Stimulated activated CD4-positive, alpha-beta T cell treated with anti-CD3 and anti-CD28 coated beads, TNF-alpha, amount 100 ng/mL, for 48 hours (primary cell): Measurements from ENCODE around the gene LPP.

Experiments
- DNase-seq, 3 donors: peaks; one replicate each; pipeline ENCODE4 v3.0.0-alpha.2; 2020; ENCODE audit warnings: low read depth in 3 of 3

LPP gene

GRCh38 chr3:188744166-188744565 is 590.2 kb downstream of the LPP start:
- no peak for DNase-seq

GRCh38 chr3:188745031-188745430 is 591.1 kb downstream of the LPP start:
- no peak for DNase-seq

- DNase-seq: no peak
These were observed 592.4 kb downstream of the LPP start for GRCh38 chr3:188746291-188746783.

GRCh38 chr3:188747489-188747888 is 593.5 kb downstream of the LPP start:
- DNase-seq: no peak

DNA sequence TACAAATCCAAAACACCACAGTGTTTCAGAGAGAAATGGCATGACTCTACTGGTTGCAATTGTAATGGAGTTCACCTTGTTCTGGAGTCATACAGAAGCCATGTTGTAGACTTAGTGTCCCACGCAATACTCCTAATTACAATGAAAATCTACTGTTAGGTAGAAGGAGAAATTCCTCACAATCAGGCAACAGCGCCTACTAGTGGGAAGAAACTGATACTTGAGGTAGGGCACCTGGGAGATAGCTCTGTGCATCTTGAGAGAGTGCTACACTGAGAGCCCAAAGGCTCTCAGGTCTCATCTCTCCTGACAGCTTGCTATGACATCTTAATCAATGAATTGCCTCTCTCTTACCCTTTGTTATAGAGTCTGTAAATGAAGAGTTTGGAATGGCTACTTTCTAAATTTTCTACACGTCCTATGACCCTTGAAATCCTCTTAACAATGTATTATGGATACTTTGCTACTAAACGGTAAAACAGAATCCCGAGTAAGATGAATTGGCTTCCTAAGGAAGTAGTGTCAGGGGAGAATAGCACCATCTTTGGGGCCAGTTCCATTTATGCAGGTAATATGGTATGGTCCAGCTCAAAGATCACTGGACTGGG is 595.2 kb downstream of the LPP start:
- DNase-seq: peak in 2 of 3 donors; percentile 12 to 41

DNA sequence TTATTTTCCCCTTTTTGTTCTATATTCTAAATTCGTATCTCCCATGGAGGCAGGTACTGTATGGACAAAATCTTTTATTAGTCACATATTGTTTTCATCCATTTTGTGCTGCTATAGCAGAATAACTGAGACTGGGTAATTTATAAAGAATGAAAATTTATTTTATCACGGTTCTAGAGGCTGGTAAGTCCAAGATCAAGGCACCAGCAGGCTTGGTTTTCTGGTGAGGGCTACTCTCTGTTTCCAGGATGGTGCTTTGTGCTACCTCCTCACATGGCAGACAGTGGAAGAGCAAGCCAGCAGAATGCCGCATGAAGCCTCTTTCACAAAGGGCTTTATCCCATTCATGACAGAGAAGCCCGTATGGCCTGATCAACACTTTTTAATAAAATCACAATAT is 595.9 kb downstream of the LPP start:
- DNase-seq: no peak

GRCh38 chr3:188750617-188751016 is 596.7 kb downstream of the LPP start:
- DNase-seq: no peak

DNA sequence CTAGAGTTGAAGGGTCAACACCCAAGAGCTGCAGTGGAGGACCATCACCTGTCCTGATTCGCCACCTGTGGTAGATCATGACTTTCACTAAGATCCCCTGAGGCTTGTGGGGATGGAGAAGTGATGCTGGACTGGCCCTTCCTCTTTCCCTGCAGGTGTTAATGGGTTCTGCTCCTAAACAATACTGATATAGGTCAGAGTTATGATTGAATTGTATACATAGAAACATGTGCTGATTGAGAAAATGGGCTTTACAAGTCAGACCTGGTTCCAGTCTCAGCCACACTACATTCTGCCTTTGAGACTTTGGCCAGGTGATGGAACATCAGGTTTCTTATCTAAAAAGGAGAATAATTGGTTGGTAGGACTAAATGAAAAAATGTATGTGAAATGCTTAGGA is 598.9 kb downstream of the LPP start:
- no peak for DNase-seq

DNA sequence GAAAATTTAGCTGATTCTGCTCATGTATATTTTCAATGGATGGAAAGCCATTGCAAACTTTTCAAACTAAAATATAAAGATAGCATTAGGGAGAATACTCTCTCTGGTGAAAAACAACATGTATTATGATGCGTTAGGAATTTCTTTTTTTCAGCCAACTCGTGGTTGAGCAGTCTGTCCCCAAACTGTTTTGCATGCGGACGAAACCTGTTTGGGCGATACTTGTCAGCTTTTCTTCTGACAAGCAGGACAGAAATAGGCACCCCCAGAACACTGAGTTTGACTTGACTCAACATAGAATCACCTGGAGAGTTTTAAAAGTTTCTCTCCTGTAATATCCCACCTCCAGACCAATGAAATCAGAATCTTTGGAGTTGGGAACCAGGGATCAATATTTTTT is 600.3 kb downstream of the LPP start:
- DNase-seq: no peak

DNA sequence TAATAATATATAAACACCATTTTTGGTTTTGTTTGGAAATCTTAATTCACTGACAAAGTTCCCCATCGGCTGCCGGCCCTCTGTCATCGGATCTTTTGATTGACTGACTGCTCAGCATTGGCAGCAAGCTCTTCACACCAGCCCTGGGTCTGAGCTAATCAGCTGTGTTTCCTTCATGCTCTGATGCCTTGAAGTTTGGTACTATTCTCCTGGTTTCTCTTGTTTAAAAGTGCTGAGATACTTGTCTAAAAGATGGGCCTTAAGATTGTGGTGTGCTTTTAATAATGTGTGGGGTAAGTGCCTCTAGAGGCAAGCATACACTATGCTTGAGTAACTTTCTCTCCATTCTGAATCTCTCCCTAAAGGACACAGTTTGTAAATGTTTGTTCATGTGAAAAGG is 602.3 kb downstream of the LPP start:
- no peak for DNase-seq

- no peak for DNase-seq
These were observed 605.5 kb downstream of the LPP start for GRCh38 chr3:188759336-188760005.

DNA sequence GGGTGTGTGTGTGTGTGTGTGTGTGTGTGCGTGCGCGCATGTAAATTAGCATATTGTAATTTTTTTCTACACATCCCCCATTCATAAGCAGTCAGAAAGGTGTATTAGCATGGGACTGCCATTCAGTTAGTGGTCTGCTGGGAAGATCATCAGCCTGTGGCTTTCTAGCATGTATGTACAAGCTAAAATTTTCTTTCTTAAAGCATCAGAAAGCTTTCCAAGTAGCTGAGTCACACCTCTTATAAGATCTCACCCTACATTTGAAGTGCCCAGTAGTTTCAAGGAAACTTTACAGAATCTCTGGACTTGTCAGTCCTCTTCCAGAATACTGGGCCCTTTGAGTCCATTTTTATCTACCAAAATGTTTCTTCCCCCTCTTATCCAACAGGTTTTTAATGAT is 606.5 kb downstream of the LPP start:
- no peak for DNase-seq

DNA sequence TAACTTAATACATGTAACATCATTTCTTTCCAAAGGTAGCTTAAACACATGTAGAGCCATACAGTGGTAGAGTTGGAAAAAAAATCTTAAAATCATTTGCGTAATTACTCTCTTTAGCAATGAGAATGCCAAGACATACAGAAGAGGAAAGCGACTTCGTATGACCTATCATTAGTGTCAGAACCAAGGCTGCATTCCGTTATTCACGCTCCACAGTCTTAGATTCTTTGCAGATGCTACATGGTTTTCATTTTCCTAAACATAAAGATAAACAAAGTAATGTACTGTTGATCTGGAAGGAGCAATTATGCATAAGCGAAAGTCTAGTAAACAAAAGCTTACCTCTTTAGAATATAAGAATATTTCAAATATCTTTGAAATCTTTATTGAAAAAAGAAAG is 607.5 kb downstream of the LPP start:
- DNase-seq: no peak

DNA sequence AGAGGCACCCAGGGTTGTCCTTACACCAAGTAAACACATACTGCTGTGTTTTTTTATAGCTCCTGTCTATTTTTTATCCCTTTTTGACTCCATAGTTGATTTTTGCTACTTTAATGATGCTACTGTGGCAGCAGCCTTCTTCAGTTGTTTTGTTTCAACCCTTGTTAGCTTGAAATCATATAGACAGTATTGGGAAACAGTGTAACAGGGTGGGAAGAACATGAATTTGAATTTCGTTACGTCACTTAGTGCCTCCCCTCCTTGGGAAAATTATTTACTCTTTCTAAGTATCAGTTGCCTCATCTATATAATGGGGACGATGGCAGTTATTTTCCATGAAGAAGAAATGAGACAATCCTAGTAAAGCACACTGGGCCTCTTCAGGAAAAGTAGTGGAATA is 608.0 kb downstream of the LPP start:
- no peak for DNase-seq

GRCh38 chr3:188764609-188765008 is 610.7 kb downstream of the LPP start:
- no peak for DNase-seq

GRCh38 chr3:188769831-188770230 is 615.9 kb downstream of the LPP start:
- no peak for DNase-seq

DNA sequence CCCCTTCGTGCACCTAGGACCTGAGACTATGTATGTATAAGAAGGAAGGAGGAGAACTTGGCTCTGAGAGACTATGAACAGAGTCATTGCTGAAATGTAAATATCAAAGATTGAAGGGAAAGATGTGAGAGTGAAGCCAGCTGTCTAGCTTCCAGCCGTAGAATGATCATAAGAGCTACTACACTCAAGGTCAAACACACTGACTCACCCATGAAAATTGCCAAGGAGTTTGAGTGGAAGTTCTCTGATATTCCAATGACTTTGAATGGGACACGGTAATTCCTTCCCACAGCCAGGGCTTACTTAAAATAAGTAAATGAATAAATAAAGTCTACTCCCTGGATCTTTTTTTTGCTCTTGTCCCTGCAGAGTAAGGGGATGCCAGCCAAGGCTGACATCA is 618.9 kb downstream of the LPP start:
- no peak for DNase-seq

DNA sequence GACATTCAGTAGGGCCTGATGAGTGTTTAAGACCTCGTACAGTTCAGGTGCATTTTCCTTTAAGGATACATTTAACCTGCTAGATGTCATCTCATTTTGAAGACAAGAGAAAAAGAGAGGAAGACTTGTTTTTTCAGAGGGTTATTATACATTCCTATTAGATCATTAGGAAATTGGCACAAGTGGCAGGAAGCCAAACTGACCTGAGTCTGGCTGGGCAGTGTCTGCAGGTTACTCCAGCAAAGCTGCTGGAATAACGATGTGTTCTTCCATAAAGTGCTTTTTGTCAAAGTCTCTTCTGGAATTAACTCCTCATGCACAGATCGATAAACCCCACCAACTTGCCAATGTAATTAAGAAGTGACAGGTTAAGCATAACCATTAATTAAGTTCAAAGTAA is 621.5 kb downstream of the LPP start:
- no peak for DNase-seq

GRCh38 chr3:188776447-188776846 is 622.5 kb downstream of the LPP start:
- DNase-seq: no peak

DNA sequence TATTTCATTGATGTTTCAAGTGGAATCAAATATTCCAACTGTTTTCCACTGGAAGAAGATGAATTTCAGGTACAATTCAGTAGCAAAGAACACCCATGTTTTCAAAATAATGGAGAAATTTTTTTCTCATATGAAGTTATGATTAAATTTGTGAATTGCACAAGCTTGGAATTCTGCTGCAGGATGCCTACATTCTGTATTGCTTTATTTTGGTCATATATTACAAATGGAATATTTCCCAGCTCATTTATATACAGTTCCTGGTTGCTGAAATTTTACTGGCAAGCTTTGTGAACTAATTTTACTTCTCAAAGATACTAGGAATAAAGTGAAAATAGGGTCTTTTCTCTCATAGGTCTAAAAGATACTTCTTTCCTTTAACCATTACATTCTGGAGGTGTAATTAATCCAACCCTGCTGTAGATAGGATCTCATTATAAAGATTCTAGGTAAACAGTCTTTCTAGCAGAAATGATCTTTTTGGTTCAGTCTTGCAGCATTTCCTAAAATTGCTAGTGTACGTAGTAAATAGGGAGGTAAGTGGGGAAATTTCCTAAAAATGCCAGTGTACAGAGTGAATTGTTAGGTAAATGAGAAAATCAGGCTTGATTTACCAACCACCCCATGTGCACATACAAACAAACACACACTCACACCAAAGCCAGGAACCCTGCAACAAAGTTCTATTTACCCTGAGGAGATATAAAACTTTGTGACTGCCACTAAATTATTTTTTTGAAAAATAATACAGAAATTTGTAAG is 624.3 kb downstream of the LPP start:
- no peak for DNase-seq

- DNase-seq: no peak
These were observed 625.5 kb downstream of the LPP start for GRCh38 chr3:188779281-188779980.
